ENCODE measurements around the gene AAMP.

DNA sequence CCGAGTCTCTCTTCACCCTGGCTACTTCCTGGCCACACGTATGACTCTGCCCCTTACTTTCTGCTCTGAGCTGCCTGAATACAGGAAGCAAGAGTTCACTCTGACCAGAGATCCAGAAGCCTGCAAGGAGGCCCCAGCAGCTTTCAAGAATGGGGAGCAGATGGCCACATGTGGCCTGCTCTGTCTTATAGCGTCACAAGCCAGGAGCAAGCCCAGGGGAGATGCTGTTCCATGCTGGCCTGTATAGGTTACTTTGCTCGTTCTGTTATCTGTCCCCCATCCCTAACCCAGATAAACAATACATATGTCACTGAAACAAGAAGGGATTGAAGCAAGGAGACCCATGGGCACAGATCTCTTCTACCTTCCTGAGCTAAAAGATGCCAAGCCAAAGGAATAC lies 4.6 kb upstream of the AAMP start:
- TF ChIP-seq POLR2AphosphoS5 (IDR thresholded peaks at IDR 0.05), result no peak
- TF ChIP-seq, protein P1, sequence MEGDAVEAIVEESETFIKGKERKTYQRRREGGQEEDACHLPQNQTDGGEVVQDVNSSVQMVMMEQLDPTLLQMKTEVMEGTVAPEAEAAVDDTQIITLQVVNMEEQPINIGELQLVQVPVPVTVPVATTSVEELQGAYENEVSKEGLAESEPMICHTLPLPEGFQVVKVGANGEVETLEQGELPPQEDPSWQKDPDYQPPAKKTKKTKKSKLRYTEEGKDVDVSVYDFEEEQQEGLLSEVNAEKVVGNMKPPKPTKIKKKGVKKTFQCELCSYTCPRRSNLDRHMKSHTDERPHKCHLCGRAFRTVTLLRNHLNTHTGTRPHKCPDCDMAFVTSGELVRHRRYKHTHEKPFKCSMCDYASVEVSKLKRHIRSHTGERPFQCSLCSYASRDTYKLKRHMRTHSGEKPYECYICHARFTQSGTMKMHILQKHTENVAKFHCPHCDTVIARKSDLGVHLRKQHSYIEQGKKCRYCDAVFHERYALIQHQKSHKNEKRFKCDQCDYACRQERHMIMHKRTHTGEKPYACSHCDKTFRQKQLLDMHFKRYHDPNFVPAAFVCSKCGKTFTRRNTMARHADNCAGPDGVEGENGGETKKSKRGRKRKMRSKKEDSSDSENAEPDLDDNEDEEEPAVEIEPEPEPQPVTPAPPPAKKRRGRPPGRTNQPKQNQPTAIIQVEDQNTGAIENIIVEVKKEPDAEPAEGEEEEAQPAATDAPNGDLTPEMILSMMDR (IDR thresholded peaks at IDR 0.05; ENCODE audit: poor library complexity, severe bottlenecking), result no peak
